Measurements from ENCODE around the gene KLF3.

GRCh38 chr4:38717604-38718003, 53.6 kb downstream of the KLF3 start:
- TF ChIP-seq, protein P1, sequence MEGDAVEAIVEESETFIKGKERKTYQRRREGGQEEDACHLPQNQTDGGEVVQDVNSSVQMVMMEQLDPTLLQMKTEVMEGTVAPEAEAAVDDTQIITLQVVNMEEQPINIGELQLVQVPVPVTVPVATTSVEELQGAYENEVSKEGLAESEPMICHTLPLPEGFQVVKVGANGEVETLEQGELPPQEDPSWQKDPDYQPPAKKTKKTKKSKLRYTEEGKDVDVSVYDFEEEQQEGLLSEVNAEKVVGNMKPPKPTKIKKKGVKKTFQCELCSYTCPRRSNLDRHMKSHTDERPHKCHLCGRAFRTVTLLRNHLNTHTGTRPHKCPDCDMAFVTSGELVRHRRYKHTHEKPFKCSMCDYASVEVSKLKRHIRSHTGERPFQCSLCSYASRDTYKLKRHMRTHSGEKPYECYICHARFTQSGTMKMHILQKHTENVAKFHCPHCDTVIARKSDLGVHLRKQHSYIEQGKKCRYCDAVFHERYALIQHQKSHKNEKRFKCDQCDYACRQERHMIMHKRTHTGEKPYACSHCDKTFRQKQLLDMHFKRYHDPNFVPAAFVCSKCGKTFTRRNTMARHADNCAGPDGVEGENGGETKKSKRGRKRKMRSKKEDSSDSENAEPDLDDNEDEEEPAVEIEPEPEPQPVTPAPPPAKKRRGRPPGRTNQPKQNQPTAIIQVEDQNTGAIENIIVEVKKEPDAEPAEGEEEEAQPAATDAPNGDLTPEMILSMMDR (IDR thresholded peaks at IDR 0.05) = no peak
- TF ChIP-seq EZH2 (IDR thresholded peaks at IDR 0.05) = no peak
- no peak for TF ChIP-seq EZH2phosphoT487 (IDR thresholded peaks at IDR 0.05)

Measured in neural progenitor cell (in vitro differentiated cells).